Measurements from ENCODE around the gene SLC10A2.

Gene SLC10A2

DNA sequence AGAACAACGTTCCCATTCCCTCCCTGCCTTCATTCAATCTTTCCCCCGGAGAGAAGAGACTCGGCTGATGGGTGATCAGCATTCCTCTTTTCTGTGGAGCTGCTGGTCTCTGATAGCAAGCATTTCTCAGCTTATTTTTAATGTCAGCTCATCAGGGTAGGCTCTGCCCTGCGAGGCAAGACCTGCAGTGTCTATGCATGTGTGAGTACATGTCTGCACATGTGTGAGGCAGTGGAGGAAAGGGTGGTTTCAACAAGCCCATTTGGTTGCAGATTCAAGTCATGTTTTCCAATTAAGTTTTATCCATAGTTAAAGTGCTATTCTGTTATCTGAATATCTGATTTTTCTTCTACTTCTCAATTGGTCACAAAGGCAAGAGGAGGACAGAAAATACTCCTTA, 19.5 kb downstream of the SLC10A2 start:
- DNase-seq (ENCODE audit: low read depth) = no peak

DNA sequence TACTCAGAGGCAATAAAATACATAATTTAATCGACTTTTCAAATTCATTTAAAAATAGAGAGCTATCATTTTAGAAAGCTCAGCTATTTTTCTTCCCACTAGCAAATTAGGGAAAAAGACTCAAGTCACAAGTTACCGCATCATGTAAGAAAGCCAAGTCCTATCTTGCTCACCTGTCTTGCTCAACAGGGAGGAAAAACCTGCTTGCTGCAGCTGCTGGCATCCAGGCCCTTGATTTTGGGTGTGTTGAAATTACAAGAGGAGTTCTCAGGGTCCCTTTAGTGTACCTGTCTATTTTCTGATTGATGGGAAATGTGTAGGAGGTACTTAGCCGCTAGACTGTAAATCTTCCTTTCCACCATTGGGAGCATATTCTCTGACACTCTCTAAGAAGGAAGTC, 22.2 kb downstream of the SLC10A2 start:
- DNase-seq (ENCODE audit: low read depth) = no peak

DNA sequence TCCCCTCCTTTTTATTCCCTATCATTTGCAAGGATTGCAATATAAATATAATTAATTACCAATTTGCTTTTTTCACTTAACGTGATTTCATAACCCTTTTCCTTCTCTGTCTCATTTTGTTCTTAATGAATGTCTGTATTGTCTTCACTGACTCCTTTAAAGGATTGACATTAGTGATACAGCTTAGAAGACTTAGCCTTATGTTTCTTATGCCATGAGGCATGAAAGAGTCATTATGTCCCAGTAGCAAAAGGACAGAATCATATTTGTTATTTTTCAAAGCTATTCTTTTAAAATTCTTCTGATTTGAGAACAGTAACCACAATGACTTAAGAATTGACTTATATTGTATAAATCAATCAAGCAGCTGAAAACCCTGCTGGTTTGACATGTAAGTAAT, 26.2 kb downstream of the SLC10A2 start:
- DNase-seq (ENCODE audit: low read depth) = no peak

DNA sequence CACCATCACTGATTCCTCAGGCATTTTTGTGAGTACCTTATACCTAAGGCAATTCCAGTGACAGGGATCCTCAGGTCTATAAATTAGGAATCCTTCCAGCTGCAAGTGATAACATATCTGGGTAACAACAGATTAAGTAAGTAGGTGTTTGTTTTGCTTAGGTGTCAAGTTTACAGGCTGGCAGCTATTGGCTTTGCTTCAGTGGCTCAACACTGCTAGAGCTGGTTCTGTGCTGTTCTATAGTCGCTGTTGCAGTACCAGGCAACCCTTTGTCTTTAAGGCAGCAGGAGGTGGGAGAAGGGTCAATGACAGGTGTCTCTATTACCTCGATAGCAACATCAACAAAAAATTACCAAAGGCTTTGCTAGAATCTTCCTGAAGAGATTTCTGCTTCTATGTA, 27.0 kb downstream of the SLC10A2 start:
- no peak for DNase-seq (ENCODE audit: low read depth)

DNA sequence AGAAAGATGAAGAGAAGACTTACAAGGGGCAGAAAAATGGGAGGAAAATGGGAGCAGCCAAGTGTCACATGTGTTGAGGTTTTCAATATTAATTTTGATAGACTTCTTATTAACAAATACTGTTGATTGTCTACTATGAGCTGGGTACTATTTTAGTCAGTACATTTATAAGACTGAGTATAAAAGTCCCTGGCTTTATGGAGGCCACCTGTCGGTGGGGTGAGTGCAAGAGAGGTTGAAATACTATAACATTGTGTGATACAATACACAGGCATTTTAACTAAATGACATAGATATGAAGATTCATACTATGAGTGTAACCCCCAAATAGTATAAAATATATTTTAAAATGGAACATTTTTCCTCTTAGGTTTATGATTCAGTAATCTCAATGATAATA, 29.9 kb downstream of the SLC10A2 start:
- no peak for DNase-seq (ENCODE audit: low read depth)

DNA sequence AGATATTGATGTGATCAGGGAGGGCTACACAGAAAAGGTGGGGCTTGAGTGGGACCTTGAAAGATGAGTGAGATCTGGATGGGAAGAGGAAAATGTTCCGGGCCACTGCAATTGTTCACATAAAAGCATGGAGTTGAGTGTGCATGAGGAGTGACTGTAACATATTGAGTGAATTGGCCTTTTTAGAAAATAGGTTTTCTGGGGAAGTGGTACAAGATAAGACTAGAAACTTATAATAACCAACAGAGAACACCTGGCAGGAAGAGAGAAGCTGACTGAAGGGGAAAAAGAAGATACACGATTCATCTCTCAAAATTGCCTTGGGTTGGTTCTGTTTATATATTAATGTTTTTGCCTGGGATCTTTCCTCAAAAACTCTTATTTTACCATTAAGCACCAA, 32.2 kb downstream of the SLC10A2 start:
- no peak for DNase-seq (ENCODE audit: low read depth)

DNA sequence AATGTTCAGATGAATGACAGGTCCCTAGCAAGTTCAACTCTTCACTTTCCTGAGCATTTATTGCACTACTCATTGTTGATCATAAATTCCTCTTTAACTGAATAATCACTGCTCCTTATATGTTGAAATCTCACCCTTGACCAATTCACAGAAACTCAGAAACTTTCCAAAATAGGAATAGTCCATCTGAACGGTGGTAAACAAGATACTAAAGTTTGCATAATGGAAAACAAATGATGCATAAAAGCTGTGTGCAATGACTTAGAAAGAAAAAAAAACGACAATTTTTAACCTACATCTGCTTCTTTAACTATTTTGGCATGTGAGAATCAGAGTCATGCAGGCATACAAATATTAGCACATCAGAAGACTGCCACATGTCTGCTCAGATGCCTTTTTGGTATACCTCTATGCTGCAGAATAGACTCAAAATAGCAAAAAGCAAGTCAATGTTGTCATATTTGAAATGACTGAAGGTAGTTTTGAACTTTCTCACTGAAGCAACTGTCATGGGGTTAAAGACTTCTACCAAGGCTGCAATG, 34.8 kb downstream of the SLC10A2 start:
- DNase-seq (ENCODE audit: low read depth) = no peak

DNA sequence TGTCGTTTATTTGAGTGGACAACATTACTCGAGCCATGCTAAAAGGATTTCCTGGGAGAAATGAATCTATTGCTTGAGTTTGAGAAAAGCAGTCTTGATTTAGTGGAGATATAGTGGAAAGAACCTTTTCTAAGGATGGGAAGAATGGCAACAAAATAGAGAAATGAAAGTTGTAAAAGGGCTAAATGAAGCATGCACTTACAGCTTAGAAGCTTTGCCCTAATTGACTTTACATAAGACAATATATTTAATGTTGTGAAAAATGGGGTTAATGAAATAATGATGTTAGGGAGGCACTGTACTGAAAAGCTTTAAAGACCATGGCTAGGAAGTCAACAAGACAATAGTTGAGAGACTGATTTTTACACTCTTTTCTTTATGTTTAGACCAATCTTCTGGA, 35.4 kb downstream of the SLC10A2 start:
- no peak for DNase-seq (ENCODE audit: low read depth)

DNA sequence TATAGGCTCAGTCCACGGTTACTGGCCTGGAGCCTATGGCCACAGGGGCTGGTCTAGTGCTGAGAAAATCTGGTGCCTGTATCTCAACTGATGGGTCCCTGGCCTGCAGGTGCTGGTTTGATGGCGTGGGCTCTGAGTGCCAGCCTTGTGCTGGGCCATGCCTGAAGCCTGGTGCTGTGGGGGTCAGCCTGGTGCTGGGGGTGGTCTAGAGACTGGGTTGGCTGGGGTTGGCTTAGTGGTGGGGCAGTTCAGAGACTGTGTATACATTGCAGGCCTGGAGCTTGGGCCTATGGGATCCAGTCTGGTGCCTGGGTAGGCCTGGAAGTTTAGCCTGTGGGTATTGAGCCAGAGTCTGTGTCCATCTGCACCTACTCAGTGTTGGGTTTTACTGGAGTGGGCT, 36.4 kb downstream of the SLC10A2 start:
- DNase-seq (ENCODE audit: low read depth) = no peak

DNA sequence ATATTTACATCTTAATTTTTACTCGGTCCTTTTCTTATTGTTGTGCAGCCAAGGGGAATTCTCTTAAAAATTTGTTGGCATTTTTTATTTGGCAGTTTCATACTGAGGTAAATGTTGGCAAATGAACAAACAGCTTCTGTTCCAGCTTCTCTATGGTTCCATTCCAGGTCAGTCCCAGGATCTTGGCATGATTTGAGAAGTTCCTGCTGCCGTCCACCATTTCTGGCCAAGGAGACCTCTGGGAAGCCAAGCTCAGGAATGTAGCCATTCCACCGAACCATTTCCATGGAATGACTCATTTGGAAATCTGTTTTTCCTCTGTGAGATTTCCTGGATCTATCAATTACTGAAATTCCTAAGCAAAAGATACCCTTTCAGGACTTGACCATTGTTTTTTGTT, 43.9 kb downstream of the SLC10A2 start:
- DNase-seq (ENCODE audit: low read depth) = no peak

DNA sequence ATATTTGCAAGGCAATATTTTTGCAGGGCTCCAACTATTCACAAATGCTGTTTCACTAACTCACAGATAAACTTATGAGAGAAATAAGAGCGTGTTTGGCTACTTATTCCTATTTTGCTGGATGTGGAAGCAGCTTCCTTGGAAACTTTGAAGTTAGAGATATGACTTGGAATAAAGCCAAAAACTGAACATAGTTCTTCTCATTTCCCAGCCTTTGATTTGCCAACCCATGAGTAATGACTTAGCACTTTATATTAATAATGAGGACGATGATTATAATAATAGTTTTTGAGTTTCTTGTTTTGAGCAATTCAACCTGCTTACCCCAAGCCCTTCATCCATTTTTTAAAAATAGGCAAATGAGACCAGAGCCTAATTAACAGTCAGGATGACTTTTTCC, 47.7 kb downstream of the SLC10A2 start:
- DNase-seq (ENCODE audit: low read depth) = no peak

DNA sequence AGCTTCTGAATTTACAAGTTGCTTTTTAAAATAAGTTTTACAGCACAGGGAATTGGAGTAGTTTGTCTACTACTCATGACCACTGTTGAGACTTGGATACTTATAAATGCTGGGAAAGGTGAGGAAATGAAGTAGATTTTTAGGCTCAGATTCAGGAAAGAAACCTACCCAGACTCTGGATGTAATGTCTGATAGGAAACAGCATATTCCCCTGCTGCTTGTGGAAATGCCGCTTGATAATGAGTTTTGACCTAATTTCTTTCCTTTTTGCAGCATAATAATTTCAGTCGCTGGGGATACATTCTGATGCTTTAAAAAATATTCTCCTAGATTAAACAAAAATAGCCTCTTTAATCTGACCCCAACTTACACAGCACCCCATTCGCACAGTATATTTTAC, 53.6 kb downstream of the SLC10A2 start:
- no peak for DNase-seq (ENCODE audit: low read depth)

DNA sequence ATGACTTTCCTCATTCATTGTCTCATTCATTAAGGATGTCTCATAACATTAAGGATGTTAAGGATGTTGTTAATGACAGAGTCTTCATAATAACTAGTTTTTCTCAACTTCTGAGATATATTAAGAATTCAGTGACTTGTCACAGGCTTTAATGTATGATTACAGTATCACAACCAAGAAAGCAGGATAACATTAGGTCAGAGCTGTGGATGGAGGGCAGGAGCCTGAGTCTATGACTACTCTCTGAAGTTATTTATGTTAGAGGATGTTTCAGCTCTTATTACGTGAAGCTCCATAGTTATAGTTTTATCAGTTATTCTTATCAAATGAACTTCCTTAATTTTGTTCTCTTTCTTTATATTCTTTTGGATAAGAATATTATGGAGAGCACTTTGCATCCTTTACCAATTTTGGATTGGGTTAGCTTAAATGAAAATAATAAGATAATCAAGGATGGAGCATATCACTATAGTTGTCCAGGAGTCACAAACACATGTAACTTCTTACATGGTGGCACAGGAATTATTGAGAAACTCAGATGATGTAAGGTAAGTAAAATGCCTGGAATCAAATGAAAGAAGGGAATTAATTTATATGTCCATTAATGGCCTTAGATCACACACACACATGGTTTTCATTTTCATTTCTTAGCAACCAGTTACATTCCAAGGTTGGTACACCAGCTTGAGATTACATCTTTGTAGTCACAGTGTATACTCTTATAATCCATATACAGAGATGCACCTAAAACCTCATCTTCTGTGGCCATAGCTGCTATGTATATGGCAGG, 57.0 kb downstream of the SLC10A2 start:
- no peak for DNase-seq (ENCODE audit: low read depth)

DNA sequence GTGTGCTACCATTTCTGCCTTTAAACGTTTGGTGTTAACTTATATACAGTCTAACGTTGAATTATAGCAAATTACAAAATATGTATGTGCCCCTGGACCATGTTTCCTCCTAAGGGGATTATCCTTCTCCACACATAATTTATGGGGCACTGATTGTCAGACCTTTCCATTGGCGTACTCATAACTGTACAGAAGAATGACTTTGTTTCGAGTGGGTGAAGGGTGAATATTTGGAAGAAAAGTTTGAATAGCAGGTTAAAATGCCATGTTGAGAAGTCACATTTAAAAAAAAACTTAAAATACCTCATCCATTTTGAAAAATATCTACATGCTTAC, 58.8 kb downstream of the SLC10A2 start:
- DNase-seq (ENCODE audit: low read depth) = no peak

DNA sequence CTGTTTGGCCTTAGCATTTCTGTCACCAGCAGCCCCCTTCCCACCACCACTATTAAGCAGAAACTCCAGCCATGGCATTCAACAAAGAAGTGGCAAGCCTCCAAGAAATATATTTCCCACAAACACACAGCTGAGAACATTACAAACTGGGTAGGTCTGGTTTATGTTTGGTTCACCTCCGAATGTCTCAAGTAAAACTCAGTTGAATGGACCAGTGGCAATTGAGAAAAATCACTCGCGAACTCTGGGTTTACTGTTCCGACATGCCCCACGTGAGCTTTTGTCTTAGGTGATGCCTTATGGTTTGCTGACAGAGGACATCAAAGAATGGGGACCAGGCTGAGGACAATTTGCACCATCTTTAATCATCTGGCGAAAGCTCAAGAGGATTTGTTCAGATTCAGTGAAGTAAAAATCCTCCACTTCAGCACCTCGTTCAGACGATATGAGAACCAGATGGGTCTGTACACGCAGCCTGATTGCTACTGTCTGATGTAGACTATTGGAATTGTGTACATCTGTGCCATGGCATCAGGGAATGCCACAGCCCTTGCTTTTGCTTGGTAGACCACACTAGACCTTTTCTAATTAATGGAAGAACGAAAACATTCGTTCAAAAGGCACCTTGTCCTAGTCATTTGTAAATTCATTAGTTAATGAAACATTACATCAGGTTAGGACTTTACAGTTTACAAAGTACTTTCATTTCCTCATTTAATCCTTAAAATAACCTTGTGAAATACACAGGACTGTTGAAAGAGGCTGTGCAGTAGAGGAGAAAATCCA, 59.4 kb downstream of the SLC10A2 start:
- no peak for DNase-seq (ENCODE audit: low read depth)

DNA sequence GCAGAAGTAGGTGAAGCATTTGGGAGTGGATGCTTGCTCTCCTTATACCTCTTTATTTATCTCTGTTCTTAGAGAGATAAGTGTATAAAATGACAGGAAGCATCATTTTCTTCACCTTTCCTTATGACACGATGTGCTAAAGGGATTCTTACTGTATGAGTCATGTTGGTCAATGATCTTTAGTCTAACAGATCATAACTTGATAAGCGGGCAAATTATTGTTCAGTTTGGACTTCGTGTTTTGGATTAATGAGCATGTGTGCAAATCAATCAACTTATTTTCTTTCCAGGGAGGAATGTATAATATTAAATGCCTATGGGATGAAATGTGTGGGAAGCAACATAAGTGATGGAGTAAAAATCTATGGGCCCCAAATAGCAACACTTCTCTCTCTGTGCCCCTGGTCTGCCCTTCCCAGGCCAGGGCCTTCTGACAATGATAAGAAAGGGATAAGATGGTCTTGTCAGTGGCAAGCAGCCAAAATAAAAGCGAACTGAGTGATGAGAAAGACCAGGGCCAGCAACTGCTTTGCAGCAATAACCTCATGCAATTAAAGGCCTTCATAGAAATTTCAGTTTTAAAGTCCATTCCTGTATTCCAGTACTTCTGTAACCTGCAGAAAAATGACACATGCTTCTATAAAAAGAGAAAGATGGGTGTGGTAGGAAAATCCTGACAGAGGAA, 61.4 kb downstream of the SLC10A2 start:
- DNase-seq (ENCODE audit: low read depth) = no peak

DNA sequence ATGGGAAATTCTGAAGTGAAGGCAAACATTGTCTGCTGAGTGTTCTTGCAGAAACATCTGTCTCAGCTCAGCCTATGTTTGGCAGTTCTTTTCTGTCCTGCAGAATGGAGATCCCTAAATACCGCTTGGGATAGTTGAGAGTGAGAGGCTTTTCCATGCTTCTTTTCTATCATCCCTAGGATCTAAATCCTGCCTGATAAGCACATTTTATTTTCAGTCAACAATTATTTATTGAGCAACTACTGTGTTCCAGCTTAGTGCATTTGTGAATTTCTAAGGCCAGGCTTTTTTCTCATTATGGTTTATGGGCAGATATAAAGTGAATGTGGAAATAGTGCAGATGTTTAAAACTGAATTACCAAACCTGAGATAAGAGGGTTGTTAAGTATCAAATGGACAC, 62.6 kb downstream of the SLC10A2 start:
- DNase-seq (ENCODE audit: low read depth) = no peak

DNA sequence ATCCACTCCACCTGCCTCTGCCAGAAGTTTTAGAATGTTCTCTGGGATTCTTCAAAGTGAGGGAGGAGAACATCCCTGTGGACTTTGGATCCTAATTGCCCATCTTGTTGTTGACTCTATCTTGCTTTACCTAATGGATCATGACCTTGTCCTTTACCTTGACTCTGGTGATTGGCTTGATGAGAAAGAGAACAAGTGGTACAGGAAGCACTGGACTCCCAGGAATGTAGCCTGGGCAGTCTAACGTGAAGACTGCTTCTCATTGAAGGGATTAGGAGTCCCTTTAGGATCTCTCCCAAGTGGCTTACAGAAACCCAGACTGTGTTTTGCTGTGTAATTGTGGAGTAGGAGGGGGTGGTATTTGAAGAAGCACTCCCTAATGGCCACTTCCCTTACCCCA, 63.9 kb downstream of the SLC10A2 start:
- no peak for DNase-seq (ENCODE audit: low read depth)

DNA sequence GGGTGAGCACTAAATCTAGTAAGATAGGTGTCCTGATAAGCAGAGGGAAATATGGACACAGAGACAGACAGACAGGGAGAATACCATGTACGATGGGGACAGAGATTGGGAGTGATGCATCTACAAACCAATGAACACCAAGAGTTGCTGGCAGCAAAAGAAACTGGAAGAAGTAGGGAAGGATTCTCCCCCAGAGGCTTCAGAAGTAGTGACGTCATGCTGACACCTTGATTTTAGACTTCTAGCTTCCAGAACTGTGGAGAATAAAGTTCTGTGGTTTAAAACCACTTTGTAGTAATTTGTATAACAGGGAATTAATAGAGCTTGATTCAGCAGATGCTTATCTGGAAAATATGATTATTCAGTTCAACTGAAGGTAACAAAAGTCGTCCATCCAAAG, 66.1 kb downstream of the SLC10A2 start:
- DNase-seq (ENCODE audit: low read depth) = no peak

DNA sequence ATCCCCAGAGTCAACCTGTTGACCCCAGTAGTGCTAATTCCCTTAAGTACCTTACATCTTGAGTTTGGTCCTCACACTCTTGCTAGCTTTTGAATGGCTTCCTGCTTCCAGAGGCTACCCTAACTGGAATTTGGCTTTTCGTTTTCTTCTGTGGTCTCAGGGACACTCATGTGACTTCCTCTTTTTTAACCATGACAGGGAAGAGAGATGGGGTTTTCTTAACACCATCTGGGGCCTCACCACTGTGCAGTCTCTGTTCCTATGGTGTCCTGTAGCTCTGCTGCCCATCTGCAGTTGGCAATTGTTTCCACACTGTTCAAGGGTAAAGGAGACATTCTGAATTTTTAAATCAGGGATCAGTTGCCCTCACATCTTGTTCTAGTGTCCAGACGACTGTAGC, 66.7 kb downstream of the SLC10A2 start:
- no peak for DNase-seq (ENCODE audit: low read depth)
